NB4 (cell line): ENCODE results near the gene ZNF581.
A peak's percentile ranks its signal among the peaks of the same experiment; 100 is the strongest.

Experiments used
- DNase-seq: peaks from one replicate; pipeline ENCODE4 v3.0.0; 2010; ENCODE audit warnings: low read depth
- H3K4me3 ChIP-seq: one replicate; pipeline ENCODE4 v1.5.1; 2011; ENCODE audit warnings: mild to moderate bottlenecking, low read depth, low read length, moderate library complexity
- MAX ChIP-seq: IDR thresholded peaks from 2 replicates; pipeline ENCODE4 v1.6.1; 2011; ENCODE audit warnings: low read depth, low read length
- MYC ChIP-seq: IDR thresholded peaks from 2 replicates; pipeline ENCODE4 v1.6.1; 2011; ENCODE audit warnings: low read depth, low read length
- POLR2A ChIP-seq: IDR thresholded peaks from 2 replicates; pipeline ENCODE4 v1.6.1; 2011; ENCODE audit warnings: mild to moderate bottlenecking; ENCODE audit not compliant: insufficient read length; ENCODE audit errors: extremely low read depth
- TF ChIP-seq, protein P1 (sequence below): IDR thresholded peaks from one replicate; pipeline ENCODE4 v1.5.1; 2012; ENCODE audit warnings: low read depth, low read length

The ZNF581 gene

GRCh38 chr19:55647732-55648584 lies 4.5 kb downstream of the ZNF581 start, which contains the start of gene CCDC106:
Gene CCDC106, plus strand, starts transcription at chr19:55648212. Its CDS starts 835 bp downstream, at chr19:55649047.
- TF ChIP-seq POLR2A = no peak
- TF ChIP-seq MYC = no peak
- TF ChIP-seq, protein P1, sequence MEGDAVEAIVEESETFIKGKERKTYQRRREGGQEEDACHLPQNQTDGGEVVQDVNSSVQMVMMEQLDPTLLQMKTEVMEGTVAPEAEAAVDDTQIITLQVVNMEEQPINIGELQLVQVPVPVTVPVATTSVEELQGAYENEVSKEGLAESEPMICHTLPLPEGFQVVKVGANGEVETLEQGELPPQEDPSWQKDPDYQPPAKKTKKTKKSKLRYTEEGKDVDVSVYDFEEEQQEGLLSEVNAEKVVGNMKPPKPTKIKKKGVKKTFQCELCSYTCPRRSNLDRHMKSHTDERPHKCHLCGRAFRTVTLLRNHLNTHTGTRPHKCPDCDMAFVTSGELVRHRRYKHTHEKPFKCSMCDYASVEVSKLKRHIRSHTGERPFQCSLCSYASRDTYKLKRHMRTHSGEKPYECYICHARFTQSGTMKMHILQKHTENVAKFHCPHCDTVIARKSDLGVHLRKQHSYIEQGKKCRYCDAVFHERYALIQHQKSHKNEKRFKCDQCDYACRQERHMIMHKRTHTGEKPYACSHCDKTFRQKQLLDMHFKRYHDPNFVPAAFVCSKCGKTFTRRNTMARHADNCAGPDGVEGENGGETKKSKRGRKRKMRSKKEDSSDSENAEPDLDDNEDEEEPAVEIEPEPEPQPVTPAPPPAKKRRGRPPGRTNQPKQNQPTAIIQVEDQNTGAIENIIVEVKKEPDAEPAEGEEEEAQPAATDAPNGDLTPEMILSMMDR = no peak
- TF ChIP-seq MAX = no peak
- peak within 1 kb of the TSS; percentile 46 for H3K4me3 ChIP-seq
- peak; percentile 65 for DNase-seq

GRCh38 chr19:55648585-55649267 lies 5.3 kb downstream of the ZNF581 start:
- TF ChIP-seq, protein P1 = no peak
- DNase-seq = no peak
- peak overlapping the region; percentile 46 for H3K4me3 ChIP-seq

DNA sequence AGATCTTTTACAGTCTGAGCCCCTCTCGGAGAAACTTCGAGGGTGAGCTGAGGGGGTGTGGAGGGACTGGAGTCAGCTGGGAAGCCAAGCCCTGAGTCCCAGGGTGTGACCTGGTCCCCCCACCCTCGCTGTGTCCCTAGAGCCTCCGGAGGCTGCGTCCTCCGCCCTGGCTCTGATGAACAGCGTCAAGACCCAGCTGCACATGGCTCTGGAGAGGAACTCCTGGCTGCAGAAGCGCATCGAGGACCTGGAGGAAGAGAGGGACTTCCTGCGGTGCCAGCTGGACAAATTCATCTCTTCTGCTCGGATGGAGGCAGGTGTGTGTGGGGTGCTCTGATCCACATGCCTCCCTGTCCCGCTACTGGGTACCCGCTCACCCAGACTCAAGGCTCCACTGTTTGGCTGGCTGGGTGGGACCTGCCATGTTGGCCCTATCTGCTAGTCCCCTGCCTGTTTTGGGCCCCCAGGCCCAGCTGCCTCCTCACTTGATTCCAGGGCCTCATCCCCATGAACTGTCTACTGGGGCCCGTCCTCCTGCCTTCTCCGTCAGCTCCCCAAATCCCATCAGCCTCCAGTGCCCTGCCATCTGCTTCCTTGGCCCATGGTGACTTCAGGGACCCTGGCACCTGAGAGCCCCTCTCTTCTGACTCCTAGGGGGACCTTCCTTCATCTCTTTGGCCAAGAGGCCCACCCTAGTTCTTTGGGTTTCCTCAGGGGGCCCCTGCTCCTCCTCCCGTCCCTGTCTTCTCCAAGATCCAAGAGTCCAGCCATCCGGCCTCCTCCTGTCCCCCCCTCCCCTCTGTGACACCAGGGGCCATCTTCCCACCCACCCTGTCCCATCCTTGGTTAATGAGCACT lies 6.0 kb downstream of the ZNF581 start:
- no peak for TF ChIP-seq POLR2A
- no peak for TF ChIP-seq MYC
- TF ChIP-seq MAX = no peak
- TF ChIP-seq, protein P1 = no peak
- DNase-seq = no peak
- no peak overlapping the region for H3K4me3 ChIP-seq

DNA sequence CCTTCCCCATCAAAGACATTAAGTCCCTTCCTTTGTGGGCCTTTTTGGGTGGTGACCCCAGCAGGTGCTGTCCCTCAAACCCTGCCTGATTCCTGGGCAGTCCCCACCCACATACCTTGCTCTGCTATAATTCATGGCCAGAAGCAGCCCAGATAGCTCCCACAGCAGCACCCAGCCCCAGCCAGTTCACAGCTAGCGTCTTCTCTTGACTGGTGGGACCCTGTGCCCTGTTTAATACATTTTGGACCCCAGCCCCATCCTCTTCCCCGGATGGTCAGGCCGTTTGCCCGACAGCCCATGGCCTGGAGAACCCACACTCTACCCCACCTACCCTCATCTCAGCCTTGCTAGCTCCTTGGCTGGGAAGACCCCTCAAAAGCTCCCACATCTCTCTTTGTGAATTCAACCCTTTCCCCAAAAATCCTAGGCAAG lies 6.7 kb downstream of the ZNF581 start:
- TF ChIP-seq MYC (no peak), POLR2A (no peak), MAX (no peak)
- TF ChIP-seq, protein P1 = no peak
- no peak for DNase-seq
- H3K4me3 ChIP-seq = no peak overlapping the region

DNA sequence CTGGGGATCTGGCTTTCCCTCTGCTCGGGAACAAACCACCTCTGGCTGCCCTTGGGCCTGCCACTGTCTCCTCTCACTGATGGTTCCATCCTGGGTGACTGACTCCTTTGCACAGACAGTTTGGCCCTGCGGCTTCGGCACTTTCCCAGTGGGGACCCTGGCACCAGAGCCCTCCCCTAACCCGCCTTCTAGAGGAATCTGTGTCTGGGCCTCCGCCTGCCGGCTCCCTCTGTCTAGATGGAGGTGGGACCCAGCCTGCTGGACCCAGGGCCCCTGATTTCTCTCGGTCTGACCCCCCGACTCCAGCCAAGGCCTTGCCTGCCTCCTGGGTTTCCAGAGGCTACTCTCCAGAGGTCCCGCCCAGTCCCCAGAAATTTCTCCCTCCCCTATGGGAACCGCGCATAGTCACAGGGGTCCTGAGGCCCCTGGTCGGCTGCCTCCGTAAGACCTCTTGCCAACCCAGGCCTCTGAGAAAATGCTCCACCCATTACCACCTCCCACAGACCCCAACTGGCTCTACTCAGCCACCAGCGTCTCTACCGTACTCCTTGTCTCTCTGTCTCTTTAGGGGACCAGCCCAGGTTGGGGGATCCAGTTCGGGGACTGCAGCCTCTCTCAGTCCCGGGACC lies 7.3 kb downstream of the ZNF581 start:
- TF ChIP-seq, protein P1 = no peak
- TF ChIP-seq MAX (no peak), MYC (no peak), POLR2A (no peak)
- DNase-seq = no peak
- H3K4me3 ChIP-seq = no peak overlapping the region
